LNCAP (cell line): Measurements from ENCODE around the gene TEAD3.

Source experiments
- CTCF ChIP-seq: fragments of 450-650 bp; IDR thresholded peaks from 2 replicates; pipeline ENCODE4 v1.5.1; 2017; ENCODE audit warnings: mild to moderate bottlenecking

TEAD3 gene

GRCh38 chr6:35474942-35475570 lies 21.8 kb downstream of the TEAD3 start:
- no peak for TF ChIP-seq CTCF

GRCh38 chr6:35474131-35474941 lies 22.5 kb downstream of the TEAD3 start:
- no peak for TF ChIP-seq CTCF

GRCh38 chr6:35473850-35474130 lies 23.1 kb downstream of the TEAD3 start:
- no peak for TF ChIP-seq CTCF

- TF ChIP-seq CTCF = no peak
These were observed 23.6 kb downstream of the TEAD3 start for GRCh38 chr6:35473075-35473849.

- TF ChIP-seq CTCF = no peak
These were observed 25.0 kb downstream of the TEAD3 start for GRCh38 chr6:35471836-35472345.

GRCh38 chr6:35470663-35471120 lies 26.2 kb downstream of the TEAD3 start:
- TF ChIP-seq CTCF = no peak

- no peak for TF ChIP-seq CTCF
These were observed 26.9 kb downstream of the TEAD3 start for GRCh38 chr6:35469751-35470662.
